ENCODE data around the gene CLSTN3.
A peak's percentile ranks its signal among the peaks of the same experiment; 100 is the strongest.
"Not testable (repeated sequence)": the region's sequence is repeated elsewhere in the genome, so short reads cannot be mapped to it uniquely, and the experiment has no call there.

The CLSTN3 gene

GRCh38 chr12:7154042-7154441 lies 23.9 kb downstream of the CLSTN3 start:
- DNase-seq, result no peak

GRCh38 chr12:7154901-7155470 lies 24.8 kb downstream of the CLSTN3 start:
- DNase-seq, result no peak

- DNase-seq, result no peak
Observed at GRCh38 chr12:7155471-7156034, 25.4 kb downstream of the CLSTN3 start.

GRCh38 chr12:7156259-7157197 lies 26.4 kb downstream of the CLSTN3 start:
- no peak for DNase-seq

- DNase-seq, result no peak
Observed at GRCh38 chr12:7157391-7157790, 27.2 kb downstream of the CLSTN3 start.

GRCh38 chr12:7158781-7159609 lies 28.8 kb downstream of the CLSTN3 start:
- DNase-seq, result no peak

- no peak for DNase-seq
Observed at GRCh38 chr12:7160183-7160582, 30.0 kb downstream of the CLSTN3 start.

GRCh38 chr12:7161327-7161726 lies 31.2 kb downstream of the CLSTN3 start:
- DNase-seq, result no peak

GRCh38 chr12:7161811-7162210 lies 31.6 kb downstream of the CLSTN3 start:
- DNase-seq, result no peak

GRCh38 chr12:7162691-7163114 lies 32.5 kb downstream of the CLSTN3 start:
- peak in 1 of 2 donors; percentile 30 for DNase-seq

GRCh38 chr12:7169951-7170350 lies 39.8 kb downstream of the CLSTN3 start:
- DNase-seq, result no peak

- DNase-seq, result no peak
Observed at GRCh38 chr12:7171854-7172253, 41.7 kb downstream of the CLSTN3 start.

- no peak for DNase-seq
Observed at GRCh38 chr12:7175493-7175892, 45.3 kb downstream of the CLSTN3 start.

GRCh38 chr12:7176595-7176994 lies 46.4 kb downstream of the CLSTN3 start:
- no peak for DNase-seq

GRCh38 chr12:7178481-7178880 lies 48.3 kb downstream of the CLSTN3 start:
- DNase-seq, result no peak

- no peak for DNase-seq
Observed at GRCh38 chr12:7180685-7181084, 50.5 kb downstream of the CLSTN3 start.

- DNase-seq, result not testable (repeated sequence)
Observed at GRCh38 chr12:7186058-7186457, 55.9 kb downstream of the CLSTN3 start.

- DNase-seq, result peak; percentile 42 to 49
Observed at GRCh38 chr12:7188562-7189397, 58.6 kb downstream of the CLSTN3 start.

- DNase-seq, result peak; percentile 86 to 93
Observed at GRCh38 chr12:7189398-7190267, 59.5 kb downstream of the CLSTN3 start, which contains the start of gene PEX5. Gene PEX5, plus strand, starts transcription at chr12:7189686. Its CDS starts 692 bp downstream, at chr12:7190378.

GRCh38 chr12:7190268-7191055 lies 60.3 kb downstream of the CLSTN3 start:
- DNase-seq, result peak; percentile 6 to 12

Data from hippocampal formation (tissue), 2 donors.